ENCODE measurements around the gene SHC1.

Gene SHC1

GRCh38 chr1:154938604-154939399, 31.7 kb downstream of the SHC1 start:
- DNase-seq (ENCODE audit: extremely low spot score): no peak
- ChIA-PET POLR2A (interaction anchor here (1.1 to 3.2 kb wide), 2 partner anchors 17 to 61 kb away, joined by 3 to 18 read pairs; partner anchors contain the start of gene PBXIP1), CTCF (interaction anchor here (0.9 to 1.0 kb wide), 2 partner anchors 13 to 269 kb away, joined by 3 to 4 read pairs; no protein-coding TSS in a partner anchor)
- TF ChIP-seq HDGF (IDR thresholded peaks at IDR 0.05; ENCODE audit: borderline replicate concordance): no peak
- TF ChIP-seq FOXA1 (IDR thresholded peaks at IDR 0.05): no peak
- TF ChIP-seq LEF1 (IDR thresholded peaks at IDR 0.05; ENCODE audit: borderline replicate concordance): no peak
- TF ChIP-seq FOXK2 (IDR thresholded peaks at IDR 0.05): no peak
- no peak for TF ChIP-seq BHLHE40 (IDR thresholded peaks at IDR 0.05; ENCODE audit: borderline replicate concordance)
- TF ChIP-seq FOXM1 (IDR thresholded peaks at IDR 0.05; ENCODE audit: borderline replicate concordance): no peak
- TF ChIP-seq, protein P1, sequence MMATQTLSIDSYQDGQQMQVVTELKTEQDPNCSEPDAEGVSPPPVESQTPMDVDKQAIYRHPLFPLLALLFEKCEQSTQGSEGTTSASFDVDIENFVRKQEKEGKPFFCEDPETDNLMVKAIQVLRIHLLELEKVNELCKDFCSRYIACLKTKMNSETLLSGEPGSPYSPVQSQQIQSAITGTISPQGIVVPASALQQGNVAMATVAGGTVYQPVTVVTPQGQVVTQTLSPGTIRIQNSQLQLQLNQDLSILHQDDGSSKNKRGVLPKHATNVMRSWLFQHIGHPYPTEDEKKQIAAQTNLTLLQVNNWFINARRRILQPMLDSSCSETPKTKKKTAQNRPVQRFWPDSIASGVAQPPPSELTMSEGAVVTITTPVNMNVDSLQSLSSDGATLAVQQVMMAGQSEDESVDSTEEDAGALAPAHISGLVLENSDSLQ (IDR thresholded peaks at IDR 0.05): no peak
- TF ChIP-seq NFRKB (IDR thresholded peaks at IDR 0.05): no peak
- TF ChIP-seq L3MBTL2 (conservative IDR thresholded peaks at IDR 0.05): no peak
- no peak for TF ChIP-seq SUZ12 (IDR thresholded peaks at IDR 0.05)

- TF ChIP-seq LEF1 (IDR thresholded peaks at IDR 0.05; ENCODE audit: borderline replicate concordance) (no peak), CTBP1 (IDR thresholded peaks at IDR 0.05; ENCODE audit: borderline replicate concordance) (no peak), SP1 (IDR thresholded peaks at IDR 0.05) (no peak), ARNT (IDR thresholded peaks at IDR 0.05) (no peak)
- CTCF ChIA-PET: interaction anchor here (0.6 kb wide), 1 partner anchor 269 kb away, joined by 3 read pairs; no protein-coding TSS in a partner anchor
- POLR2A ChIA-PET: interaction anchor here (1.1 to 3.2 kb wide), 4 partner anchors 18 to 62 kb away, joined by 3 to 18 read pairs (median 8); partner anchors contain the start of genes PBXIP1 and SHC1
- no peak for DNase-seq (ENCODE audit: extremely low spot score)
These were observed 32.6 kb downstream of the SHC1 start for GRCh38 chr1:154937988-154938386.

GRCh38 chr1:154937085-154937987, 33.2 kb downstream of the SHC1 start:
- TF ChIP-seq TARDBP (IDR thresholded peaks at IDR 0.05) (no peak), L3MBTL2 (conservative IDR thresholded peaks at IDR 0.05) (peak; percentile 22; the same call in 1 of the 2 replicates), BHLHE40 (IDR thresholded peaks at IDR 0.05; ENCODE audit: borderline replicate concordance) (peak; percentile 96), FOXM1 (IDR thresholded peaks at IDR 0.05; ENCODE audit: borderline replicate concordance) (peak; percentile 62; the same call in 1 of the 2 replicates)
- TF ChIP-seq, protein P1 (IDR thresholded peaks at IDR 0.05): peak; percentile 96
- POLR2A ChIA-PET: interaction anchor here (0.8 to 3.2 kb wide), 19 partner anchors 8 to 327 kb away, joined by 3 to 18 read pairs (median 5); partner anchors contain the start of genes ADAM15, PBXIP1, PYGO2 and SHC1
- CTCF ChIA-PET: interaction anchor here (0.6 to 1.7 kb wide), 3 partner anchors 18 to 269 kb away, joined by 3 to 4 read pairs (median 3); partner anchors contain the start of genes PBXIP1 and SHC1
- peak; percentile 95 for DNase-seq (ENCODE audit: extremely low spot score)

DNA sequence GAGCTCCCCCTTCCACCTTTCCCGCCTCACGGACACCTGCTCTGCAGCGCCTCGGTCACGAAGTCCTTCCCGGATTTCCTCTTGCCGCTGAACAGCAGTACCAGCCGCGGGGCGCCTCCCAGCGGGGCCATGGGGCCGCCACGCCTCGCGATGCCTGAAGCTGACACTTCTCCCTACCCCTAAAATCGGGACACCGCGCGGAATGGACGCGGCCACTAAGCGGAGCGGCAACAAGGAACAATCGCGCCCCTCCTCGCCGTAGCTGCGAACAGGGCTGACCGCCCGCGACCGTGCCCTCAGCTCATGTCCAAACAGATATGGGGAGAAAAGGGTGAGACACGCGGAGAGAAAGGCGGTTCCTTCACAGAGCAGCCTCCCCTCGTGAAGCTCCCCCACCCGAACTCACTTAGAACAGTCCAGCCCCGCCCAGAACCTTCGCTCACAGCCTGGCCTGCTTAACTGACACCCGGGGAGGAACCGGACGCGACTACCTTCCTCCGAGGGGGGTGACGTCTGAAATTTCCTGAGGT, 33.9 kb downstream of the SHC1 start, which contains the start of gene PMVK:
PMVK (minus strand) TSS at position 165 of the 530 bp plus-strand sequence; CDS start at position 131, 34 bp downstream.
- CTCF ChIA-PET: interaction anchor here (0.8 to 1.7 kb wide), 5 partner anchors 9 to 58 kb away, joined by 3 to 5 read pairs (median 4); partner anchors contain the start of genes PBXIP1 and PYGO2
- TF ChIP-seq L3MBTL2 (conservative IDR thresholded peaks at IDR 0.05) (peak; percentile 100), SUZ12 (IDR thresholded peaks at IDR 0.05) (no peak), FOXK2 (IDR thresholded peaks at IDR 0.05) (peak; percentile 74; the same call in 1 of the 2 replicates), SP1 (IDR thresholded peaks at IDR 0.05) (no peak), ELF4 (IDR thresholded peaks at IDR 0.05) (peak; percentile 31; the same call in 1 of the 2 replicates), CTBP1 (IDR thresholded peaks at IDR 0.05; ENCODE audit: borderline replicate concordance) (peak; percentile 24; the same call in 1 of the 2 replicates)
- DNase-seq (ENCODE audit: extremely low spot score): peak; percentile 96
- POLR2A ChIA-PET: interaction anchor here (0.8 to 3.2 kb wide), 20 partner anchors 8 to 326 kb away, joined by 3 to 18 read pairs (median 5); partner anchors contain the start of genes ADAM15, PBXIP1, PYGO2 and SHC1

DNA sequence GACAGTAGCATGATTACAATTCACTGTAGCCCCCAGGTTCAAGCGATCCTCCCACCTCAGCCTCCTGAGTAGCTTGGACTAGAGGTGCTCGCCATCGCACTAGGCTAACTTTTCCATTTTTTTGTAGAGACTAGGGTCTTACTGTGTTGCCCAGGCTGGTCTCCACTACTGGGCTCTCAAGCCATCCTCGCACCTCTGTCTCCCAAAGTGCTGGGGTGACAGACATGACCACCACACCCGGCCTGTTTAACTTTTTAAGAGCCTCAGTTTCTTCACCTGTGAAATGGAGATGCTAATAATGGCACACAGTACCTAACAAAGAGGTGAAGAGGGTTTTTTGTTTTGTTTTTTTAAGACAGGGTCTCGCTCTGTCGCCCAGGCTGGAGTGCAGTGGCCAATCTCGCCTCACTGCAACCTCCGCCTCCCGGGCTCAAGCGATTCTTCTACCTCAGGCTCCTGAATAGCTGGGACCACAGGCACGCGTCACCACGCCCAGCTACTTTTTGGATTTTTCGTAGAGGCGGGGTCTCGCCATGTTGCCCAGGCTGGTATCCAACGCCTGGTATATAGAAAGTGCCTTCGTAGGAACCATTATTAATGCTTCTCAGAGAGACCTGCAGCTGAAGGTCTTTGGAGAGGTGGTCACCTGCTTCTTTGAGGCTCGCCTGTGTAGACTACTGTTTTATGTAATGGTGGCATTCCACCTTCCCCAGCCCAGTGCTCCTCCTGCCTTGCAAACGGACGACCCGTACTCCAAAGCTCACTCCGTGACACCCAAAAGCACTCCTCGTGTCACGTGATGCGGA, 34.6 kb downstream of the SHC1 start:
- ChIA-PET CTCF (interaction anchor here (0.8 to 1.7 kb wide), 5 partner anchors 8 to 57 kb away, joined by 3 to 5 read pairs (median 4); partner anchors contain the start of genes PBXIP1 and PYGO2), POLR2A (interaction anchor here (0.7 to 3.2 kb wide), 20 partner anchors 9 to 326 kb away, joined by 3 to 18 read pairs (median 5); partner anchors contain the start of genes ADAM15, PBXIP1, PYGO2 and SHC1)
- no peak for TF ChIP-seq HDGF (IDR thresholded peaks at IDR 0.05; ENCODE audit: borderline replicate concordance)
- no peak for TF ChIP-seq FOXA1 (IDR thresholded peaks at IDR 0.05)
- TF ChIP-seq SP1 (IDR thresholded peaks at IDR 0.05): no peak
- TF ChIP-seq, protein P1 (IDR thresholded peaks at IDR 0.05): no peak
- TF ChIP-seq CTBP1 (IDR thresholded peaks at IDR 0.05; ENCODE audit: borderline replicate concordance): no peak
- TF ChIP-seq TARDBP (IDR thresholded peaks at IDR 0.05): no peak
- no peak for TF ChIP-seq ARNT (IDR thresholded peaks at IDR 0.05)
- no peak for TF ChIP-seq ZNF384 (IDR thresholded peaks at IDR 0.05)
- TF ChIP-seq NFRKB (IDR thresholded peaks at IDR 0.05): no peak
- no peak for DNase-seq (ENCODE audit: extremely low spot score)

Measured in HEK293T (cell line).